Lower leg skin (tissue), 3 donors: ENCODE data around the gene KIAA1671.

ENCODE experiments used
- POLR2A ChIP-seq, 2 donors: fragments of 450-650 bp; IDR thresholded peaks; one replicate each; pipeline ENCODE4 v1.6.1; 2016 to 2017; ENCODE audit warnings: antibody characterized with exemption in 2 of 2, mild to moderate bottlenecking in 1 of 2, moderate library complexity in 1 of 2
- TF ChIP-seq, protein P1 (sequence below), 3 donors: fragments of 450-650 bp; IDR thresholded peaks; one replicate each; pipeline ENCODE4 v1.5.1; 2016; ENCODE audit warnings: antibody characterized with exemption in 3 of 3, mild to moderate bottlenecking in 3 of 3, moderate library complexity in 2 of 3

DNA sequence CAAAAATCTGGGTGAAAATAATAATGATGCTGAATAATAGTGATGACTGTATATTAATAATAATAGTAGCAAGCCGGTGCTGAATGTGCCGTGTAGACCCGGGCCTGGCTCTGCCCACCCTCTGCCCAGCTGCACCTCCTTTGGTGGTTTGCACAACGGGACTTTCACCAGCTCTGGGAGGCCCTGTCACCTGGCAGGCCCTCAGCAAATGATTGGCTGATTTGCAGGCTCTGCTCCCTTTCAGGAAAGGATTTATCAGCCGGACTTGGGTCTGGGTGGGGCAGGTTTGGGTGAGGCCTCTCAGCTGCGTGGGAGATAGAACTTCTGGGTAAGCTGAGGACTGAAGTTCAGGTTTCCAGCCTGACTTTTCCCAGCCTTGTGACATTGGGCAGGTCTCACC lies 21.4 kb downstream of the KIAA1671 start:
- TF ChIP-seq, protein P1, sequence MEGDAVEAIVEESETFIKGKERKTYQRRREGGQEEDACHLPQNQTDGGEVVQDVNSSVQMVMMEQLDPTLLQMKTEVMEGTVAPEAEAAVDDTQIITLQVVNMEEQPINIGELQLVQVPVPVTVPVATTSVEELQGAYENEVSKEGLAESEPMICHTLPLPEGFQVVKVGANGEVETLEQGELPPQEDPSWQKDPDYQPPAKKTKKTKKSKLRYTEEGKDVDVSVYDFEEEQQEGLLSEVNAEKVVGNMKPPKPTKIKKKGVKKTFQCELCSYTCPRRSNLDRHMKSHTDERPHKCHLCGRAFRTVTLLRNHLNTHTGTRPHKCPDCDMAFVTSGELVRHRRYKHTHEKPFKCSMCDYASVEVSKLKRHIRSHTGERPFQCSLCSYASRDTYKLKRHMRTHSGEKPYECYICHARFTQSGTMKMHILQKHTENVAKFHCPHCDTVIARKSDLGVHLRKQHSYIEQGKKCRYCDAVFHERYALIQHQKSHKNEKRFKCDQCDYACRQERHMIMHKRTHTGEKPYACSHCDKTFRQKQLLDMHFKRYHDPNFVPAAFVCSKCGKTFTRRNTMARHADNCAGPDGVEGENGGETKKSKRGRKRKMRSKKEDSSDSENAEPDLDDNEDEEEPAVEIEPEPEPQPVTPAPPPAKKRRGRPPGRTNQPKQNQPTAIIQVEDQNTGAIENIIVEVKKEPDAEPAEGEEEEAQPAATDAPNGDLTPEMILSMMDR (IDR thresholded peaks at IDR 0.05): no peak
- no peak for TF ChIP-seq POLR2A (IDR thresholded peaks at IDR 0.05)
